ENCODE data around the gene PROK1.

The PROK1 gene

DNA sequence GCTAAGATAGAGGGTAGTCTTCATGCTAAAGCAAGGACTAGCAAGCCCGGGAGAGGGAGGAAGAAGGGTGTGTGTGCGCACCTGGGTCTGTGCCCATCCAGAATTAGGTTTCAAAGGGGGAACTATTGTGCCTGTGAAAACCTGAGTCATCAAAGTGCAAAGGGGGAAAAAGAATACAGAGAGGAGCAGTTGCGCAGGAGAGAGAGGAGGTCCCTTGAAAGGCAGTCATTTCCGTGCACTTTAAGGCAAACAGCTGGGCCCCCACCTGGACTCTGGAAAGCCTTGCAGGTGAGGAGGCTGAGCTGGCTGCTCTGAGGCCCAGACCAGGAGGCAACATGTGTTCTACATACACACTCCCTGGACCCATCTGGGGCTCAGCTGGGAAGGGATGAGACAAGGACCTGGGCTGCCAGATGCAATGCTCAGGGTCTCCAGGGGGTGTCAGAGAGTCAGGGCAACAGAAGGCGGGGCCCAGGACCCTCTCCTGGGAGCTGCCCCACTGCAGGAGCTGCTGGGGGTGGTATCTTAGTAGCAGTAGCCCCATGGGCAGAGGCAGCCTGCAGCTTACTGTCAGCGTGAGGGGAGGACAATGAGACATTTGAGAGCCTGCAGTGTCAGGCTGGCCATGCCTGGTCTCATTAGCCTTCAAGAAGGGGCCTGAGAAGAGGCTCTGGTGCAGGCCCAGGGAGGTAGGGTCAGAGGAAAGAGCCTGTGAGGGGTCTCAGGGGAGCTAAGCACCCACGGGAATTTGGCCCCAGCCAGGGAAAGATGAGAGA, 14.3 kb downstream of the PROK1 start:
- DNase-seq (ENCODE audit: low spot score) (no peak), FAIRE-seq (no peak)

- FAIRE-seq (no peak), DNase-seq (ENCODE audit: low spot score) (no peak)
Measured at GRCh38 chr1:110465814-110466380, 14.9 kb downstream of the PROK1 start.

- no peak for DNase-seq (ENCODE audit: low spot score)
- no peak for FAIRE-seq
Measured at GRCh38 chr1:110466646-110467280, 15.8 kb downstream of the PROK1 start.

GRCh38 chr1:110471131-110471530, 20.2 kb downstream of the PROK1 start:
- DNase-seq (ENCODE audit: low spot score) (no peak), FAIRE-seq (no peak)

DNA sequence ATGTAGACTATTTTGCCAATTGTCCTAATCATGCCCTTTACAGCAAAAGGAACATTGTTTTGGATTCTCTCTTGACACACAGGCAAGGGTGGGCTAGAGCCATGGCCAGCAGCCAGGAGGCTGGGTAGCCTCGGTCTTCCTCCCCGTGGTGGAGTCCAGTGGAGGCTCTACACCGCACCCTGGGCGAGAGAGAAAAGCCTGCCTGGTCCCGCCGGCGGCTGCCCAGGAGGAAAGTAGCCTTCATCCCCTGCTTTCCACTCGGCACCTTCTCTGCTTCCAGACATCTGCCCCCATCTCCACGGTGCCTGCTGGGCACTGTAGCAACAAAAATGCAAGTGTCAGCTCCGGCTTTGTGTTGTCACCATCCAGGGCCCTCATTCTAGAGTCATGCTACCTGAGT, 21.6 kb downstream of the PROK1 start:
- no peak for FAIRE-seq
- no peak for DNase-seq (ENCODE audit: low spot score)

DNA sequence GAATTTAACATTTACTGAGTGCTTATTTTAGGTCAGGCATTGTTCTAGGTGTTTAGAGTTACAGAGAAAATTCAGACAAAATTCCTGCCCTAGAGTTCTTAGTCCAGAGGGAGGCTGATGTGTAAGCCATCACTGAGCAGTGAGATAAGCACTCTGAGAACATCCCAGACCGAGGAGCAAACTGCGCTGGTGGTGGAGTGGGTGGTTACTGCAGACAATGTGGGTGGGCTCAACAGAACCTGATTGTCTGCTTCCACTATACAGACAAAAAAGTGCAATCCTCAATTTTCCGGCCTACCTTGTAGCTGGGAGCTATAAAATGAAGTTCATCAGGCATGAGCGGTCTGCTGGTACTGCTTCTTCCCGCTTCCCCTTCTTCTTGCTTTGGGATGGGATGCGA, 23.5 kb downstream of the PROK1 start:
- FAIRE-seq (no peak), DNase-seq (ENCODE audit: low spot score) (no peak)

DNA sequence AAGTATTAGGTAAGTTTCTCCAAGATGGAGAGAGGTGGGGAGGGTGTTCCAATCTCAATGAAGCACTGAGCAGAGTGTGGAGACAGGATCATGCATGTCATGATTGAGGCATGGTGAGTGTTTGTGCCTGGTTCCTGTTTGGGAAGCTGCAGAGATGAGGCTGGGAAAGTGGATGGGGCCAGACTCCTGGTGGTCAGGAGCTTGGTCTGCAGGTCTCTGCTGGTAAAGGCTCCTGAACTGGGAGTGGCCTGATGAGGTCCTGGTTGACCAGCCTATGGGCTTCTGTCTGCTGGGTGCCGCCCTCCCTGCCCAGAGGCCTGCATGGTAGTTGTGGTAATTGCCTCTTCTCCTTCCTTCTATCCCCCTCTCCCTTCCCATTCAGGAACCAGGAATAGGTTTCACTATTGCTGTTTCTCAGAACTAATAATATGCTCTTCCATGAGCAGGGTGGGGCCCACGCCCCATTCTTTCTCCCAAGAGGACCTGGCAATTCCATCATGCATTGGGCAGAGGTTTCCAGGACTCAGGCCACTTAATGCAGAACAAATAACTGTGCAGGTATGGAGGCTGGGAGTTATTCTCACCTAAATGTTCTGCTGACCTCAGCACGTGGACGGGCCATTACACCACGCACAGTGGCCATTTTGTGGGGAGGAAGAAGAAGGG, 24.5 kb downstream of the PROK1 start:
- DNase-seq (ENCODE audit: low spot score) (no peak), FAIRE-seq (no peak)

DNA sequence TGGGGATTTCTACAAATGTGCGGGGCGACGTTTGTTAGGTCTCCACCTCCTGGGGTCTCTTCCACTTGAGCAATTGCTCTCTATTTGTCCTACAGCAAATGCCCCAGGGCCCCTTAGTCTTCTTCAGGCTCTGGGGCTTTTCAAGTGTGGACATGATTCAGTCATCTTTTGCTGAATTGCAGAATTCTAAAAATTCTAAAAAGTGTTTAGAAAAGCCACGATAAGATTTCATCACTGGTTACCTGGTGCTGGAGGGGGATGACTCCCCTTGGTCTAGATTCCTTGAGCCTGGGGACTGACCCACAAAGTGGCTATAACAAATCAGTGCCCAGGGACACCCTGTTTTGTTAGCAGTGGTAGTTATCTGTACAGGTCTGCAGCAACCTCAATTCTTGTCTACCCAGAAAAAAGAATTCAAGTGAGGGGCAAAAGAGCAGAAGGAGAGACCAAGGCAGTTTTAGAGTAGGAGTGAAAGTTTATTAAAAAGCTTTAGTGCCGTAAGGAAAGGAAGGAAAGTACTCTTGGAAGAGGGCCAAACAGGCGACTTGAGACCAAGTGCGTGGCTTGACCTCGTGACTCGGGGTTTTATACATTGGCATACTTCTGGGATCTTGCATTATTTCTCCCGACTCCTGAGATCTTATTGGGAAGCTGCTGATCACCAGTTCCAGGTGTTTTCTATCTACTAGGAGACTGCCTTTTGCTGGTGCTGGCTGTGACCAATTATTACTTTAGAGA, 25.2 kb downstream of the PROK1 start:
- FAIRE-seq (no peak), DNase-seq (ENCODE audit: low spot score) (no peak)

- DNase-seq (ENCODE audit: low spot score), result peak; percentile 65
- FAIRE-seq, result no peak
Measured at GRCh38 chr1:110477041-110477440, 26.1 kb downstream of the PROK1 start.

DNA sequence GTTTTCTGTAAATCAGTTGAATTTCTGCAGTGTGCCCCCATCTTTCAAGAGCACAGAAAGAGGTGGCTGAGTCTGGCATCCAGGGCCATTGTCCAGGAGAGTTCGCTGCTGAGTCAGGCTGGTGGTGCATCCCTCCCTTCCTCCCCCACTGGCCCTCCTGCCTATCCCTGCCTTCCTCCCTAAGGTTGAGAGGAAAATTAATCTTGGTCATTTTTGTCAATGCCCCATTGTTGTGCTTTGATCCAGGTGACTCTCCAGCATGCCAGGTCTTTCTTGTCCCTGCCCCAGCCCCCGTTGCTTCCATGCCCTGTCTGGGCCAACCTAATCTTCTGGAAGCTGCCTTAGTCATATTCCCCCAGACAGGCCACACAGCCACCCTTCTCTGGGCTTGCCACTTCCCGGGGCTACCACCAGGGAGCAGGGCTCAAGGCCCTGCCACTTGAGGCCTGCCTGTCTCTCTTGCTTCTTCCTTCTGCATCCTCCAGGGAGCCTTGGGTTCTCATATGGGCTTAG, 26.6 kb downstream of the PROK1 start:
- DNase-seq (ENCODE audit: low spot score), result peak; percentile 79
- FAIRE-seq, result no peak

- DNase-seq (ENCODE audit: low spot score) (no peak), FAIRE-seq (no peak)
Measured at GRCh38 chr1:110477967-110478640, 27.2 kb downstream of the PROK1 start.

GRCh38 chr1:110478886-110479285, 27.9 kb downstream of the PROK1 start:
- DNase-seq (ENCODE audit: low spot score) (no peak), FAIRE-seq (peak; percentile 35)

DNA sequence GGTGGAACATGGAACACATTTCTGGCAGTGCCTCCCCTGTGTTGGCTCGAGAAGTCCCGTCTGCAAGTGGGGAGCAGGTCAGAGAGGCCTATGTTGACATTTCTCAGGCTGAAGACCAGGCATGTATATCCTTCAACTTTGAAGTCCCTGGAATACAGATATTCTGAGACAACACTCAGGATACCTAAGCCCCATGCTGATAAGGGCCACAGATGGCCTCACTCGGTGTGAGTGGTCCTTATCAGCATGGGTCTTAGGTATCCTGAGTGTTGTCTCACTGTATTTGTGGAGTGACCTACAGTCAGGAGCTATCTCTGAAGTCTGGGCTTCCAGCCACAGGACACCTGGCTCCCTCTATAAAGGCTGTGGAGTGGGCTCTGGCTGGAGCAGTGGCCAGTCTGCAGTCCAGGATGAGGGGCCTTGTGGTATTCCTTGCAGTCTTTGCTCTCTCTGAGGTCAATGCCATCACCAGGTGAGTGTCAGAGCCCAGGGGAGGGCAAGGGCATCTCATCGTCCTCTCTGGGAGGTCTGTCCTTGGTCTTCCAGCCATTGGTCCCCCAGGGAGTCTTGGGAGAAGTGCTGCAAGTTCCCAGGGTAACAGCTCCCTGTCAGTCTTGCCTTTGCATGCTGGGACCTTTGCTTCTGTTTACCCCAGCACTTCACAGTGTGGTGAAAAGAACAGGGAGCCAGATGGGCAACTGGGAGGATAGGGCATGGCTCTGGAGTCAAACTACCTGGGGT, 29.6 kb downstream of the PROK1 start:
- DNase-seq (ENCODE audit: low spot score) (no peak), FAIRE-seq (no peak)

- DNase-seq (ENCODE audit: low spot score), result no peak
- FAIRE-seq, result no peak
Measured at GRCh38 chr1:110481968-110482623, 31.1 kb downstream of the PROK1 start.

- DNase-seq (ENCODE audit: low spot score), result no peak
- FAIRE-seq, result no peak
Measured at GRCh38 chr1:110482662-110483307, 31.8 kb downstream of the PROK1 start.

DNA sequence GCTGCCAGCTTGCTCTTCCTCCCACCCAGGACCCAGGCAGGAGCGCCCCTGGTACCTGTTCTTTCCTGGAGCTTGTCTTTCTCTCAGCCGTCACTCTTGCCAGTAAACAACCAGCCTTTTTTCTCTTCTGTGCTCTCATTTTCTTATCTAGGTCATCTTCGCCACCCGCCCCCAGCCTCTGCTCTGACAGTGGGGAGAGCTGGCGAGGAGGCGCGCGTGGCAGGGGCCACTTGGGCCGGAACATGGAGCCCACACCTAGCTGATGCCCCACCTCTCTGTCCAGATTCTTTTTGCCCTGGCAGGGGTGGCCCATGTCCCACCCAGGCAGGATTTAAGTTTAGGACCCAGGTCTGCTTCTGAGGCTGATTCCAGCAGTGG, 32.3 kb downstream of the PROK1 start:
- FAIRE-seq, result no peak
- no peak for DNase-seq (ENCODE audit: low spot score)

- no peak for DNase-seq (ENCODE audit: low spot score)
- FAIRE-seq, result no peak
Measured at GRCh38 chr1:110484801-110485200, 33.9 kb downstream of the PROK1 start.

DNA sequence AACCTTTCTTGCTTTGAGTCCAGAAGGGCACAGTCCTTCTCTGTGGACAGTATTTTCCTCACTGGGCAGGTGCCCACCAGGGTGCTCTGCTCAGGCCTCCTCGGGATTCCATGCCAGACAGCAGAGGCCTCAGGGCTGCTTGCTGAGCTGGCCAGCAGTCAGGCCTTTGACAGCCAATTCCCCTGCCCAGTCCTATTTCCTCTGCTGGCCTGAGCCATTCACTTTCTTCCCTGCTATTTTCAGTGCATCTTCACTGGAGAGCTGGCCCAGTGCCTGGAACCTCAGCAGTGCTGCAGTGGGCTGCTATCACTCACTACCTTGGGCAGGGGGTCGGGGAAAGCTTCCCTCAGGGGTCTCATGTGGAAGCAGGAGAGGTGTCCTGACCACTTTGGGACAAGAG, 34.8 kb downstream of the PROK1 start:
- DNase-seq (ENCODE audit: low spot score), result no peak
- FAIRE-seq, result no peak

DNA sequence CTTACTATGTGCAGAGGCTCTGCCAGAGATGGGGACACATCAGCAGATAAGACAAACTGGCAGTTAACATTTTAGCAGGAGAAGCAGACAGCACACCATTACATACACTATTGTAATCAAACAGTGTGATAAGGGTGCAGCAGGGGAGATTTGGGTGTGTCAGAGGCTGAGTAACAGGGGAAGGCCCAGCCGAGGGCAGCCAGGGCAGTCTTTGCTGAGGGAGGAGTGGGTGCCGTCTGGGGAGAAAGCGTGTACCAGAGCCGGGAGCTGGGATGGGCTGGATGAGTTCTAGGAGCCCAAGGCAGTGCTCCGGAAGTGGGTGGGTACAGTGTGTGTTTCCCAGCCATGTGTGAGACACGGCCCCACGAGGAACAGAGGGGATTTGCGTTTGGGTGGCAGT, 36.8 kb downstream of the PROK1 start:
- DNase-seq (ENCODE audit: low spot score) (no peak), FAIRE-seq (no peak)
